Naive thymus-derived CD4-positive, alpha-beta T cell (primary cell): ENCODE measurements around the gene WIPF2. TPM values are rescaled to one million over a fixed set of nuclear protein-coding genes. Genes with fewer than 3 reads are reported as not detected.

Experiments used
- ATAC-seq: fragments of 150-1000 bp; cut with Tn5 transposase; 2 replicates; pipeline ENCODE4 v1.10.0; 2021; ENCODE audit warnings: mild to moderate bottlenecking, moderate library complexity
- CTCF ChIA-PET: fragments of 350-600 bp; sonication (Branson Sonifier 250); formaldehyde crosslinking; loops from one replicate; lab custom pipeline; 2021; ENCODE audit warnings: antibody characterized with exemption; lab: Charles Lee
- POLR2A ChIA-PET: fragments of 350-600 bp; sonication (Branson Sonifier 250); formaldehyde crosslinking; loops from one replicate; lab custom pipeline; 2021; ENCODE audit warnings: antibody characterized with exemption, inconsistent platforms; lab: Charles Lee
- DNase-seq, 9 donors: peaks; one replicate each; pipeline versions ENCODE4 v3.0.0 to v3.0.0-alpha.2; 2020 to 2022; ENCODE audit warnings: mixed read lengths in 1 of 9
- H3K27ac ChIP-seq: one replicate; pipeline ENCODE4 v1.7.0; 2013; ENCODE audit warnings: mild to moderate bottlenecking, low read depth, low read length, moderate library complexity
- H3K27me3 ChIP-seq, 2 donors: one replicate each; pipeline ENCODE4 v1.7.0; 2013; ENCODE audit warnings: low read length in 2 of 2, mild to moderate bottlenecking in 2 of 2, moderate library complexity in 2 of 2; ENCODE audit not compliant: control insufficient read depth in 2 of 2, insufficient read depth in 2 of 2
- H3K36me3 ChIP-seq, 3 experiments: 1 replicate in 2 of 3; 2 replicates in 1 of 3; pipeline ENCODE4 v1.7.0; 2013; ENCODE audit warnings: low read length in 3 of 3, mild to moderate bottlenecking in 3 of 3, moderate library complexity in 1 of 3; ENCODE audit not compliant: insufficient read depth in 3 of 3, control insufficient read depth in 2 of 3
- H3K4me1 ChIP-seq, 2 donors: one replicate each; pipeline ENCODE4 v1.7.0; 2013; ENCODE audit warnings: low read length in 2 of 2, mild to moderate bottlenecking in 2 of 2, moderate library complexity in 1 of 2; ENCODE audit not compliant: control insufficient read depth in 2 of 2, insufficient read depth in 2 of 2
- H3K4me3 ChIP-seq: 2 replicates; pipeline ENCODE4 v1.7.0; 2013; ENCODE audit warnings: mild to moderate bottlenecking, low read length
- H3K9me3 ChIP-seq, 3 experiments: 1 replicate in 2 of 3; 2 replicates in 1 of 3; pipeline ENCODE4 v1.7.0; 2013; ENCODE audit warnings: low read length in 3 of 3; ENCODE audit not compliant: control insufficient read depth in 2 of 3
- H3K27ac Mint-ChIP-seq, 9 donors: one replicate each; pipeline ENCODE4 v1.8.0; 2020 to 2022; ENCODE audit warnings: mixed read lengths in 9 of 9, mild to moderate bottlenecking in 8 of 9, moderate library complexity in 5 of 9, inconsistent platforms in 2 of 9
- H3K27me3 Mint-ChIP-seq, 5 donors: one replicate each; pipeline ENCODE4 v1.8.0; 2021 to 2022; ENCODE audit warnings: mixed read lengths in 5 of 5, mild to moderate bottlenecking in 1 of 5
- H3K36me3 Mint-ChIP-seq, 5 donors: one replicate each; pipeline ENCODE4 v1.8.0; 2020 to 2022; ENCODE audit warnings: mixed read lengths in 5 of 5, mild to moderate bottlenecking in 3 of 5, inconsistent platforms in 1 of 5
- H3K4me1 Mint-ChIP-seq, 7 donors: one replicate each; pipeline ENCODE4 v1.8.0; 2020 to 2022; ENCODE audit warnings: mixed read lengths in 7 of 7, mild to moderate bottlenecking in 3 of 7, inconsistent platforms in 1 of 7
- H3K4me3 Mint-ChIP-seq, 10 donors: one replicate each; pipeline ENCODE4 v1.8.0; 2020 to 2022; ENCODE audit warnings: mild to moderate bottlenecking in 10 of 10, mixed read lengths in 10 of 10, moderate library complexity in 6 of 10, inconsistent platforms in 2 of 10
- H3K9me3 Mint-ChIP-seq, 11 donors: one replicate each; pipeline ENCODE4 v1.8.0; 2020 to 2022; ENCODE audit warnings: mixed read lengths in 11 of 11, mild to moderate bottlenecking in 4 of 11, inconsistent platforms in 1 of 11, moderate library complexity in 1 of 11
- intact Hi-C, 2 donors: fragments of 100-400 bp; cut with micrococcal nuclease; formaldehyde crosslinking; loops; one replicate each; pipeline ENCODE4 v1.15.1; 2023
- polyA plus RNA-seq, 2 donors: library from polyadenylated mRNA; unstranded; fragments of 300-500 nt; fragmentation: Illumina TruSeq; gene quantifications; one replicate each; pipeline ENCODE4 v1.2.3, GENCODE V29; 2021
- total RNA-seq, 6 experiments: library from RNA in 5 of 6; stranded (reverse) in 5 of 6; gene quantifications; 1 replicate in 5 of 6; 2 replicates in 1 of 6; pipeline ENCODE4 v1.2.3 and lab custom pipeline; 2021 to 2026

Gene WIPF2
- total and polyA plus RNA-seq, 7 experiments from 2014 or later: 5.0 to 31.8 (median 25.2) TPM

- Histone ChIP-seq H3K27me3 (no peaks in the 10 kb centered on the region), H3K36me3 (no peaks in the 10 kb centered on the region), H3K4me1 (peaks cover 42 to 55% of the 10 kb centered on the region in 2 donors), H3K9me3 (no peaks in the 10 kb centered on the region), H3K27ac (no peak overlapping the region), H3K4me3 (no peak overlapping the region)
- DNase-seq (no peak), ATAC-seq (peak; percentile 40)
- Mint-ChIP-seq H3K27ac (no peak overlapping the region), H3K9me3 (peaks cover 0 to 2% (median 0%) of the 10 kb centered on the region in 11 donors), H3K4me1 (peaks cover 13 to 42% (median 30%) of the 10 kb centered on the region in 7 donors), H3K27me3 (no peaks in the 10 kb centered on the region), H3K36me3 (peaks cover 0 to 4% (median 0%) of the 10 kb centered on the region in 5 donors), H3K4me3 (no peak overlapping the region)
- intact Hi-C loops: loop anchor here in 1 of 2 donors (1.0 kb wide), 1 partner anchor 10 kb away; no protein-coding TSS in a partner anchor
- POLR2A ChIA-PET: interaction anchor here (0.8 to 28.4 kb wide), 6 partner anchors 24 to 282 kb away, joined by 3 to 742 read pairs (median 6); no protein-coding TSS in a partner anchor
- CTCF ChIA-PET: interaction anchor here (0.7 to 7.3 kb wide), 12 partner anchors 7 to 308 kb away, joined by 3 to 233 read pairs (median 5); no protein-coding TSS in a partner anchor
Measured at GRCh38 chr17:40307740-40308239, 88.7 kb downstream of the WIPF2 start.

GRCh38 chr17:40309031-40309948 is 90.2 kb downstream of the WIPF2 start, which contains the start of gene RARA:
Gene RARA, plus strand, starts transcription at chr17:40309180. Its CDS starts 22,039 bp downstream, at chr17:40331219.
- POLR2A ChIA-PET: interaction anchor here (0.6 to 28.4 kb wide), 5 partner anchors 19 to 1886 kb away, joined by 3 to 742 read pairs (median 5); no protein-coding TSS in a partner anchor

GRCh38 chr17:40309949-40310510 is 90.9 kb downstream of the WIPF2 start:
- intact Hi-C loops: loop anchor here in 1 of 2 donors (1.0 kb wide), 1 partner anchor 8 kb away; no protein-coding TSS in a partner anchor
- H3K27me3 Mint-ChIP-seq: no peaks in the 10 kb centered on the region
- ChIA-PET POLR2A (interaction anchor here (28.4 kb wide), 1 partner anchor 22 kb away, joined by 742 read pairs; no protein-coding TSS in a partner anchor), CTCF (interaction anchor here (0.9 to 4.2 kb wide), 5 partner anchors 11 to 45 kb away, joined by 3 to 26 read pairs (median 9); no protein-coding TSS in a partner anchor)
- no peak overlapping the region for H3K27ac Mint-ChIP-seq
- Histone ChIP-seq H3K27me3 (no peaks in the 10 kb centered on the region), H3K4me3 (peak overlapping the region; percentile 51), H3K27ac (no peak overlapping the region), H3K4me1 (peaks cover 36 to 65% of the 10 kb centered on the region in 2 donors), H3K36me3 (no peaks in the 10 kb centered on the region), H3K9me3 (no peaks in the 10 kb centered on the region)
- H3K36me3 Mint-ChIP-seq: no peaks in the 10 kb centered on the region
- peaks cover 4 to 45% (median 29%) of the 10 kb centered on the region in 7 donors for H3K4me1 Mint-ChIP-seq
- H3K9me3 Mint-ChIP-seq: no peaks in the 10 kb centered on the region
- peak overlapping the region in 2 of 10 donors; percentile 4 for H3K4me3 Mint-ChIP-seq
- ATAC-seq (no peak), DNase-seq (no peak)

More at GRCh38 chr17:40309031-40309948, 90.2 kb downstream of the WIPF2 start, which contains the start of gene RARA:
- no peaks in the 10 kb centered on the region for H3K9me3 Mint-ChIP-seq
- peak within 1 kb of the TSS in 3 of 10 donors; percentile 4 to 51 (median 5) for H3K4me3 Mint-ChIP-seq
- H3K4me3 ChIP-seq: peak within 1 kb of the TSS; percentile 51
- intact Hi-C loops: loop anchor here in 1 of 2 donors (1.0 kb wide), 1 partner anchor 9 kb away; no protein-coding TSS in a partner anchor
- DNase-seq: no peak
- no peaks in the 10 kb centered on the region for H3K9me3 ChIP-seq
- H3K36me3 Mint-ChIP-seq: no peaks in the 10 kb centered on the region
- no peaks in the 10 kb centered on the region for H3K27me3 Mint-ChIP-seq
- no peaks in the 10 kb centered on the region for H3K36me3 ChIP-seq
- peaks cover 0 to 39% (median 23%) of the 10 kb centered on the region in 7 donors for H3K4me1 Mint-ChIP-seq
- no peak within 1 kb of the TSS for H3K27ac Mint-ChIP-seq
- no peak within 1 kb of the TSS for H3K27ac ChIP-seq
- peaks cover 36 to 58% of the 10 kb centered on the region in 2 donors for H3K4me1 ChIP-seq
- ATAC-seq: peak; percentile 56
- CTCF ChIA-PET: interaction anchor here (0.6 to 4.2 kb wide), 7 partner anchors 9 to 45 kb away, joined by 3 to 26 read pairs (median 9); no protein-coding TSS in a partner anchor
- no peaks in the 10 kb centered on the region for H3K27me3 ChIP-seq

- DNase-seq: no peak
- Mint-ChIP-seq H3K27ac (no peak overlapping the region), H3K4me3 (peak overlapping the region in 1 of 10 donors; percentile 32), H3K9me3 (no peaks in the 10 kb centered on the region), H3K4me1 (peaks cover 13 to 54% (median 29%) of the 10 kb centered on the region in 7 donors), H3K36me3 (no peaks in the 10 kb centered on the region), H3K27me3 (no peaks in the 10 kb centered on the region)
- H3K36me3 ChIP-seq: no peaks in the 10 kb centered on the region
- no peaks in the 10 kb centered on the region for H3K27me3 ChIP-seq
- CTCF ChIA-PET: interaction anchor here (0.6 to 12.4 kb wide), 4 partner anchors 13 to 179 kb away, joined by 3 to 87 read pairs (median 7); no protein-coding TSS in a partner anchor
- intact Hi-C loops: no loop called here
- H3K9me3 ChIP-seq: no peaks in the 10 kb centered on the region
- POLR2A ChIA-PET: interaction anchor here (0.5 to 28.4 kb wide), 2 partner anchors 21 to 1209 kb away, joined by 3 to 742 read pairs; no protein-coding TSS in a partner anchor
- no peak for ATAC-seq
- peak overlapping the region; percentile 17 for H3K4me3 ChIP-seq
- H3K4me1 ChIP-seq: peaks cover 45 to 74% of the 10 kb centered on the region in 2 donors
- H3K27ac ChIP-seq: no peak overlapping the region
Measured at GRCh38 chr17:40310882-40311391, 91.8 kb downstream of the WIPF2 start.

- Histone ChIP-seq H3K36me3 (no peaks in the 10 kb centered on the region), H3K4me1 (peaks cover 45 to 77% of the 10 kb centered on the region in 2 donors), H3K27ac (no peak overlapping the region), H3K9me3 (no peaks in the 10 kb centered on the region), H3K27me3 (no peaks in the 10 kb centered on the region), H3K4me3 (no peak overlapping the region)
- intact Hi-C loops: no loop called here
- Mint-ChIP-seq H3K27ac (peak overlapping the region in 1 of 9 donors; percentile 41), H3K36me3 (no peaks in the 10 kb centered on the region), H3K9me3 (no peaks in the 10 kb centered on the region), H3K4me1 (peaks cover 19 to 61% (median 35%) of the 10 kb centered on the region in 7 donors), H3K4me3 (no peak overlapping the region), H3K27me3 (no peaks in the 10 kb centered on the region)
- ATAC-seq (peak; percentile 18), DNase-seq (no peak)
- ChIA-PET POLR2A (interaction anchor here (0.5 to 28.4 kb wide), 2 partner anchors 20 to 1209 kb away, joined by 3 to 742 read pairs; no protein-coding TSS in a partner anchor), CTCF (interaction anchor here (12.4 kb wide), 1 partner anchor 42 kb away, joined by 87 read pairs; no protein-coding TSS in a partner anchor)
Measured at GRCh38 chr17:40311575-40311974, 92.5 kb downstream of the WIPF2 start.
